HG03460 (cell line): ENCODE results near the gene CCSER1.

Source experiments
- ATAC-seq: cut with Tn5 transposase; IDR thresholded peaks from one replicate; pipeline ENCODE4 v1.9.1; 2021; ENCODE audit not compliant: unreplicated experiment

The CCSER1 gene

DNA sequence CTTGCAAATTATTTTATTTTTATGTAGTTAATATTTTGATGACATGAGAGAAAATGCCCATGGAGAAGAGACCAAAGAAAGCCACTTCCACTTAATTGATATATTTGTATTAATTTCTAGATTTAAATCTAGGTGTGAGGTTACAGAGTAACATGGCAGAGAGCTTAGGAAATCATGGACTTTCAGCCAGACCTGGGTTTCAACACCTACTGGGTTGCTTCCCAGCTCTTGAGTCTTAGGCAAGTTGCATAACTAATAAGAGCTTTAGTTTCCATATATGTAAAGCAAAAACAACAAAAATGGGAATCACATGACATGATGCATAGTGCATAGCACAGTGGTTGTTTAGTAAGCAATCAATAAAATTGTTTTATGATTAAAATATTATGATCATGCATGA is 413.3 kb downstream of the CCSER1 start:
- ATAC-seq: no peak

DNA sequence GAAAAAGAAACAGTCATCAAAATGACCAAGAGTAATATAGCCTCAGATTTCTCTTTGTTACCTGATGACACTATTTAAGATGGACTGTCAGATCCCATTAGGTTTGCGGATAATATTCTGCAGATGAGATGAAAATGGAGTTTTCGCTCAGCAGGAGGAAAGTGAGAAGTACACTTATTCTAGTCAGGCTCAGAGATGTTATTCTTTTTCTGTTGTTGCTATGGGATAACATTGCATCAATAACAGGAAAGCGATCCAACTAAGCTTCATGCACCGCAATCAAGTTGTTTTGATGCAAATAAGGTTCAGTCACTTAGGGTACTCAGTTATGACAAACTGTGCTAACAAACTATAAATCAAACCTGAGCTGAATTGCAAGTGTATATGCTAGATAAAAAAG is 415.0 kb downstream of the CCSER1 start:
- ATAC-seq: no peak

DNA sequence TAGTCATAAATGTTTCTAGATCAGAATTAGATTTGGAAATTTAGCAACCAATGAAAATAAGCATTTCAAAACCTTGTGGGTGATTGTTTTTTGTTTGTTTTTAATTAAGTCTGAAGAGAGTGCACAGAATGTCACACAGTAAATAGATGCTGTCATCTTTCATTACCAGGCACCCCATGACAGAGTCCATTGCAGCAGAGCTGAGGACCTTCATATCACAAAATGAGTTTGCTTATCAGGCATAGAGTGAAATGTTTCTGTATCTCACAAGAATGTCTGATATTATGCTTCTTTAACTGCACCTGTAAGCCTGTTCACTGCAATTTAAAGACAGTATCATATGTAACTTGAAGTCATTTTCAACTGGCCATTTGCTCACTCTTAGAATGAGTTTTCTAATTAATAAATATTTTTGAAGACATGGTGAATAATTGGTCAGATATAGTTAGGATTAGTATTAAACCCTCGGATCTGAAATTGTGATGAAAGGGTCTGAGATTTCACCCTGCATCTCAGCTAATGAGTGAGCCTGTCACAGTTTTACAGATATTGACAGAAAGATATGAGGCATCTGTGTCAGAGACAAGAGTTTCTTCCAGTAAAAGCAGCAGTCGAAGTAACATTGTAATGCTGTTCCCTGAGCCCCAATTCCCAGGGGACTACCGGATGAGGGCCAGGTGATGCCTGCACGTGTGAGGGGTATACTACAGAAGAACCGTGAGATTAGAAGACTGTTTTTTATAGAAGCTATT is 416.4 kb downstream of the CCSER1 start:
- ATAC-seq: no peak

DNA sequence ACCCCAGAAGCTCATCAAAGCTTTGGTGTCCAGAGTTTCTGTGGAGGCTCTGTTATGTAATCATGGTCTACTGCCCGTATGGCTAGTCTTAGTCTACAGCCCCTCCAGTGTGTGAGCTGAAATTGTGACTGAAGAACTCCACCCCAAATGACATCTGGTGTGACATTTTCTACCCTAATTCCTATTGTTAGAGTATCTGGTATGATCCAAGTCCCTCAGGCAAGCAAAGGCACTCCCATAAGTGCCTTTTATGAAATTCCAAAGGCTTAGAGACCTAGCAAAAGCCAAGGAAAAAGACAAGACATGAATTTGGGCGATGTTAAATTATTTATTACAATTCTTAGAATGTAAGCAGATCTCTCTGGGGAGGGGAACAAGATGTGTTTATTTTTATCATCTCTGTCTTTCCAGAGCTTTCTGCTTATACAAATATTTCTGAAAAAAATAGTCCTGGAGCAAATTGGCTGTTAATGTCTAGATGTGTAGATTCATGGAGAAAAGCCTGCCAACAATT is 417.4 kb downstream of the CCSER1 start:
- ATAC-seq: no peak

DNA sequence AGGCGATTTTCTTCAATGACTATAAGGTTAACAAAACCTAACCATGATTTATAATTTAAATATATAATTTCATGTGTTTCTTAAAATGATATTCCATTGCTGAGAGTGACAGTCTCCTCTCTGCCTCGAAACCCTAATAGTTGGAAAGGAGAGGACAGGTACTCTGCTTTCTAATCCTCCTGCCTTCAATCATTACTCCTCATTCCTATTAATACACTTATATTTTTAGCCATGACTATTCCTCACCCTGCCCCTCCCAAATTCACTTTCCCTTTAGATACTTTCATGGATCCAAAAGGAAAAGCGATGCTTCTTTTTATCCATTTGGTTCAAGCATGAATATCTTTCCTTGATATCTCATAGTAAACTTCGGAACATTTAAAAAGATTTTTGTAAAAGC is 418.2 kb downstream of the CCSER1 start:
- no peak for ATAC-seq

DNA sequence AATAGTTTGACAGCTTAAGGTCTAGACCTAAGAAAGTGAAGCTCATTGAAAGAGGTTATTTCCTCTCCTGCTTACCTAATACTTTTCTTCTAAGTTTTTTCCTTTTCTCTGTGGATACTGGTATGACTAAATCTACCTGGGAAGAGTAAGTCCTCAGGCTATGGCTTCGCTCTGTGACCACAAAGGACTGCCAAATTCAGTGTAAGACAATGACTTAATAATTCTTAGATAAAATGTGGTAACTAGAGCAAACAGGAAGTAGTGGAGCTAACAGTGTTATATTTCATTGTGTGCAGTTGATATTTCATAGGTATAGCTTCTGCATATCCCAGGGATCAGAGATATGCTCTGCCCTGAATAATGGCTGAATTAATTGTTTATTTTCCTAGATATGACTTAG is 418.9 kb downstream of the CCSER1 start:
- ATAC-seq: no peak

DNA sequence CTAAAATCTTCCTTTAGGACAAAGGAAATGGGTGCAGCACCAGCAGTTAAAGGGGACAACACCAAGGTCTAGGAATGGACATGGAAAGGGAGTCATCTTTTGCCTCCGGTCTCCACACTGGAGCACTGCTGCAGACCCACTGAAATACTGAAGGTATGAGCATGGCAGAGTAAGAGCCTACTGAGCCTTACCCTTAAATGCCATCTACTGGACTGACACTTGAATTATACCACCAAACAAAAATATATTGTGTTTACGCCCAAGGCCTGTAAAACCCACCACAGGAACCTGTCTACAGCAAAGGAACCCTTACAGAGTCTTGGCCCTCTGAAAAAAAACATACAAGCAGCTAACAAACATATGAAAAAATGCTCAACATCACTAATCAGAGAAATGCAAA is 443.4 kb downstream of the CCSER1 start:
- ATAC-seq: no peak

DNA sequence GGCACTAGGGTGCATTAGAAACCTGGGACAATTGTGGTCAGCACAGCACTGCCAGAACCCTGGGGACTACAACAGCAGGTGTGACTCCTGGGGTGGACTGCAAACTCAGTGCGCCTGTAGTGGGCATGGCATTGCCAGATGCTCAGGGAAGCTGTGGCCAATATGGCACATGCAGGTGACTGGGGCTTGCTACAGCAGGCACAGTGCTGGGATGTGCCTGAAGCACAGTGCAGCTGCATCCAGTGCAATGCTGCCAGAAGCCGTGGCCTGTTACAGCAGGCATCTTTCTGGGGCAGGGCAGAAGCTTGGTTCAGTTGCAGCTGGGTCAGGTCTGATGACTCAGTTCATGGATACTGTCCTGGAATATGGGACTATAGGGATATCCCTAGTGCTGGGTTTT is 445.8 kb downstream of the CCSER1 start:
- no peak for ATAC-seq

DNA sequence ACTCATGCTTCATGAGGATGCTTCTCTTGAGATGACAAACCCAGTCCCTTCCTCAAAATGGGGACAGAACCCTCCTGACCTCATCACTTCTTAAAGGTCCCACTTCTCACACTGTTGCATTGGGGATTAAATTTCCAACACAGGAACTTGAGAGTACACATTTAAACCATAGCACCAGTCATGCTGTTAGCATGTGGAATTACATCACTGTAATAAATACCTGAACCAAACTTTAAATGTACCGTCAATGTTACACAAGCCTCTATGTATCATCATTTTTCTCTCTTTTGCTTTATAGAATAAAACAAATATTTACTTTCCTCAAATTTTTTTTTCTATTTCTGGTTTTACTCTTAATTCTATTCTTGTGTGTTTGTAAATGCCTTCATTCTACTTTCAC is 448.2 kb downstream of the CCSER1 start:
- ATAC-seq: no peak

DNA sequence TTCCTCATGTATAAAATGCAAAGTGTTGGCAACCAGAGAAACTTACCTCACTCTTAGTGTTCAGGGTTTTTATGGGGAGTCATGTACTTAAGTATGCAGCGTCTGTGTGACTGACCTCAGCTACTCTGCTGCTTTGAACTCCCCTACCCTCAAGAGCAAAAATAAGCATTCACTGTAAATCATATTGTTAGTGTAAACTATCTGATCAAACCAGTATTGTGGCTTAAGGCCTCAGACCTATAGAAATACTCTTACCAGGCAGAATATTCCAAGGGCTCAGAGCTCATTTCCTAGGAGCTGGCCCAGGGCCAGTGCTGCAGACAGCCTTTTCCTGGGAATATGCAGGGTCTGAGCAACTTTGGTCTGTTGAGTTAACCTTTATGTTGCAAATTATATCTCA is 453.1 kb downstream of the CCSER1 start:
- no peak for ATAC-seq

DNA sequence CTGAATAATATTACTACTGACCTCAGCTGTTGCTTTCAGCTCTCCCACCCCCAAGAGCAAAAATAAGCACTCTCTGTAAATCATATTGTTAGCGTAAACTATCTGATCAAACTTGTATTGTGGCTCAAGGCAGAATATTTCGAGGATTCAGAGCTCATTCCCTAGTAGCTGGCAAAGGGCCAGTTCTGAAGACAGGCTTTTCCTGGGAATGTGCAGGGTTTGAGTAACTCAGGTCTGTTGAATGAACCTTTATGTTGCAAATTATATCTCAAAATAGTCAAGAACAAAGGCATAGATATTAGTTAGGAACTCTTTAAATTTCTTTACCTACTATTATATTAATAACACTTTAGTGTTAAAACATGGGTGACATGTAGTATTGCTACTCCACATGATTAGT is 454.9 kb downstream of the CCSER1 start:
- ATAC-seq: no peak

DNA sequence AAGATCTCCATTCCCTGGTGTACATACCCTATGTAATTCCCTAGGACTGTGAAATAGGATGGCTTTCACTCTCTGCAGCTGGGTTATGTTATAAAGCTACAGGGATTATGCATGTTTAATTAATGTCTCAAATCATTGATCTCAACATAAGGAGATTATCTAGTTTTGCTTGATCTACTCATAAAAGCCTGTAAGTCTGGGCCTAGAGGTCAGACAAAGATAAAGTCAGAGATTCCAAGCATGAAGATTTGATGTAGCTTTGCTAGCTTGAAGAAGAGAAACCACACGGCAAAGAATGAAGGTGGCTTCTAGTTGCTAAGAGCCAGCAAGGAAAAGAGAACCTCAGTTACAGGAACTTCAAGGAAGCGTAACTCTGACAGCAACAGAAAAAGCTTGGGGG is 456.9 kb downstream of the CCSER1 start:
- no peak for ATAC-seq

DNA sequence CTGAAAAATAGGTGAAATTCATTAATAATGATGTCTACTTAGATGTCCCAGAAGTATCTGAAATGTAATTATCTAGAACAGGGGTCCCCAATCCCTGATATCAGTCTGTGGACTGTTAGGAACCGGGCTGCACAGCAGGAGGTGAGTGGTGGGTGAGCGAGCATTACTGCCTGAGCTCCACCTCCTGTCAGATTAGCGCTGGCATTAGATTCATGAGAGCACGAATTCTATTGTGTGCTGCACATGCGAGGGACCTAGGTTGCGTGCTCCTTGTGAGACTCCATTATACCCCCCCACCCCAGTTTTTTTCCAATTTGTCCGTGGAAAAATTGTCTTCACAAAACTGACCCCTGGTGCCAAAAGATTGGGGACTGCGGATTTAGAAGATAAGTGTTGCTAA is 458.8 kb downstream of the CCSER1 start:
- no peak for ATAC-seq

DNA sequence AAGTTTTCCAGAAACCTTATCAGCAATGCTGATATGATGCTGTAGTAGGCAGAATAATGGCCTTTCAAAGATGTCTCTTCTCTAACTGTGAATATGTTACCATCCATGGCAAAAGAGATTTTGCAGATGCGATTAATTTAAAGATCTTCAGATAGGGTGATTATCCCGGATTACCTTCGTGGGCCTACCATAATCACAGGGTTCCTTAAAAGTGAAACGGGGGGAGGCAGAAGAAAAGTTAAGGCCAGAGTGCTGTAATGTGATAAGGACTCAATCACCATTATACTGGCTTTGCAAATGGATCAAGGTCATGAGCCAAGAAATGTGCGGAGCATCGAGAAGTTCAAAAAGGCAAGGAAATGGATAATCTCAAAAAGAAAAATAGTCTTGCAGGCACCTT is 459.6 kb downstream of the CCSER1 start:
- no peak for ATAC-seq

DNA sequence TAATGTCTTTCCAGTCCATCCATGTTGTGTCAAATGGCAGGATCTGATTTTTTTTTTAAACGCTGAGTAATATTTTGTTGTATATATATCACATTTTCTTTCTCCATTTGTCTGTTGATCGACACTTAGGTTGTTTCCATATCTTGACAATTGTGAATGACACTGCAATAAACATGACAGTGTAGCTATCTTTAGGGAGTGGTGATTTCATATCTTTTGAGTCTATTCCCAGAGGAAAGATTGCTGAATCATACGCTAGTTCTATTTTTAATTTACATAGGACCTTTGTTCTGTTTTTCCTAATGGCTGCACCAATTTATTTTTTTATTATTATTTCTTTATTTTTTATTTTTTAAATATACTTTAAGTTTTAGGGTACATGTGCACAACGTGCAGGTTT is 470.7 kb downstream of the CCSER1 start:
- no peak for ATAC-seq

DNA sequence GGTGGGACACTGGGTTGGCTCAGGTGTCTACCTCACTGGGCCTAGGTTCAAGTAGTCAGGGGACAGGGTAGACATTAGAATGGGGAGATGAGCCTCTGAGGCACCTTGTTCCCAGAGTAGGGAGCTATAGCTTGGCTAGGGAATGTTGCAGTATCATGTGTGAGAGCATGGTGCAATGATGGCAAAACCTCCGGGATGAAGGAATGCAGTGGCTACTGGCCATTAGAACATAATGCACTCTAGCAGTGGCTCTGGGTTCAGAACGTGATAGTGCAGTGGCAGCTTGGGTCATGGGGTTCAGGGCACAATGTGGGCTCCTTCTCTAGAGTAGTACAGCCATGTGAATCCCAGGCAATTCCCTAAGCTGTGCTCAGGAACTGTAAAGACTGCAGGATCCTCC is 471.5 kb downstream of the CCSER1 start:
- no peak for ATAC-seq

DNA sequence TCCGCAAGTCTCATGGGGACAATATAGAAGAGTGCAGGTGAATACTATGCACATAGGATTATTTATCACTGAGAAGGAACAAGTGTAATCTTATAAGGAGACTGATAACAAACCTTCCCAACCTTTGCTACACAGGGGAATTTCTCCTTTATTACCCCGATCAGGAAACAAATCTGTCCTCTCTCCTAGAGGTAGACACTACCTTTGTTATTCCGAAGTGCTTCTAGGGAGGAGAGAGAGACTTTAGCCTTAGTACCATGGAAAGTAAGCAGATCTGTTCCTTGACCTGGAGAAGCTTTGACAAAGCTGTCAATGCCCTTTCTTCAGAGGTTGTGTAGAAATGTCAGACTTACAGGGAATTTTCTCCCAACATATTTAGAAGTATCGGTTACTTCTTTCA is 475.5 kb downstream of the CCSER1 start:
- ATAC-seq: no peak

DNA sequence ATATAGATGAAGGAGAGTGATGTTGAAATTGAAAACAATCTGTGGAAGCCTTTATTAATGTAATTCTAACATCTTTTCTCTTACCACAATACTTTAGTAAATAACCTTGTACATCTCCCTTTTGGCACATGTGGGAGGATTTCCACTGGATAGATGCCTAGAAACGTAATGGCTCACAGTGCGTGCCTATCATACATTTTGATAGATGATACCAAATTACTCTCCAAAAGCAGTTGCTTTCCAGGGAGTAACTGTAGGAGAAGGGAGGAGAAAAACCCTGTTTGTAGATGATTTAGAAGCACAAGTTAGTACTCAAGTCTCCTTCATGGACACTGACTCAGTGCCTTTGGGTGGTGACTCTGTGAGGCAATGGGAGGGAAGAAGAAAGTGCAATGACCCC is 476.3 kb downstream of the CCSER1 start:
- ATAC-seq: no peak

DNA sequence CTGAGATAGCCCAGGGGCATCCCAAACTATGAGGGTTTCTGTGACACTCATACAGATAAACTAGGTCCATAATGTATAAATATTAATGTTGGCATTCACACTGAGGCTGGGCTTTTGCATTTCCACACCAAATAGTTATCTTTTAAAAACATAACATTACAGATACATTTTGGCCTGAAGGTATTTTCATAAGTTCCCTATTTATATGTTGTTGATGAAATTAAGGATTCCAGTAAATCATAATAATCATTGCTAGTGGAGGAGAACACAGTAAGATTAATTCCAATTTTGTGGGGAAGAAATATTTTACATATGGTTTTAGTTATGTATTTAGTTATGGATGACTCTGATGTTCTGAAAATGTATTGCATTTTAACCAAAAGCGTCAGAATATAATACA is 479.6 kb downstream of the CCSER1 start:
- no peak for ATAC-seq

DNA sequence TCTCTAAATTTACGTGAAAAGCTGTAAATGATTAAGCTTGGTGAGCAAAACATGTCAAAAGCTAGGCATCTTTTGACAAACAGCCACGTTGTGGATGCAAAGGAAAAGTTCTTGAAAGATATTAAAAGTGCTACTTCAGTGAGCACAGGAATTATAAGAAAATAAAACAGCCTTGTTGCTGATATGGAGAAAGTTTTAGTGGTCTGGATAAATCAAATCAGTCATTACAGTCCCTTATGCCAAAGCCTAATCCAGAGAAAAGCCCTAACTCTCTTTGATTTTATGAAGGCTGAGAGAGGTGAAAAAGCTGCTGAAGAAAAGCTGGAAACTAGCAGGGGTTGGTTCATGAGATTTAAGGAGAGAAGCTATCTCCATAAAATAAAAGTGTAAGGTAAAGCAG is 487.2 kb downstream of the CCSER1 start:
- ATAC-seq: no peak

DNA sequence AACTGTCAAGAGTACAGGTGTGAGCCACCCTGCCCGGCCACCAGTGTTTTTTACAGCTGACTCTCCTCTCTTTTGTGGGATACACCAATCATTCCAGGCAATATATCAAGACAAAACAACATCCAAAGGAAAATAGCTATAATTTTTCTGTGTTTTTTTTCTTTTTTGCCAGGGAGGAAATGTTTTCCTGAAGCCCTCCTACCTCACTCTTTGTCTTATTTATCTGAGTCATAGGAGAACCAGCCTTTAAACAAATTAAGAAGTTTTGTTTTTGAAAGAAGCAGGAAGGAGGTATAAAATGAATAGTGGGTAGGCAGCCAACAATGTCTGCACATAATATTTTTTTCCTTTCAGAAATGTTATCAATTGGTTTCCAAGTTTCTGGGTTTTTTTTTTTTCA is 493.9 kb downstream of the CCSER1 start:
- ATAC-seq: no peak

DNA sequence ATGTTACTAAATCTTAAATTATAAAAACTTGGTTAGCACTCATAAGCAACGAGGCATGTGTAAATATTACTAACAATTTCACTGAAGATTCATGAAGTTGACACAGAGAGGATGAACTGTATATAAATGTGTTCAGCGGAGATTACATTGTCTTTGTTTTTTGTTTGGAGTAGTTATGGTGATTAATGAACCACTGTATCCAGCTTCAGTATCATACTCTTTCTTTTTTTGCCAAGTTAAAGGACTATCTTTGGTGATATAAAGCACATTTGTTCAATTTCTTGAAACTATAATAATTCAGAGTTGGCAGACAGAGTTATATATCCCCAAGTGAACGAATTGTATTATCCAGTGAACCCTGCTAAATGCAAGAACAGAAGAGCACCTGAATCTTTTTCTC is 497.6 kb downstream of the CCSER1 start:
- ATAC-seq: no peak

DNA sequence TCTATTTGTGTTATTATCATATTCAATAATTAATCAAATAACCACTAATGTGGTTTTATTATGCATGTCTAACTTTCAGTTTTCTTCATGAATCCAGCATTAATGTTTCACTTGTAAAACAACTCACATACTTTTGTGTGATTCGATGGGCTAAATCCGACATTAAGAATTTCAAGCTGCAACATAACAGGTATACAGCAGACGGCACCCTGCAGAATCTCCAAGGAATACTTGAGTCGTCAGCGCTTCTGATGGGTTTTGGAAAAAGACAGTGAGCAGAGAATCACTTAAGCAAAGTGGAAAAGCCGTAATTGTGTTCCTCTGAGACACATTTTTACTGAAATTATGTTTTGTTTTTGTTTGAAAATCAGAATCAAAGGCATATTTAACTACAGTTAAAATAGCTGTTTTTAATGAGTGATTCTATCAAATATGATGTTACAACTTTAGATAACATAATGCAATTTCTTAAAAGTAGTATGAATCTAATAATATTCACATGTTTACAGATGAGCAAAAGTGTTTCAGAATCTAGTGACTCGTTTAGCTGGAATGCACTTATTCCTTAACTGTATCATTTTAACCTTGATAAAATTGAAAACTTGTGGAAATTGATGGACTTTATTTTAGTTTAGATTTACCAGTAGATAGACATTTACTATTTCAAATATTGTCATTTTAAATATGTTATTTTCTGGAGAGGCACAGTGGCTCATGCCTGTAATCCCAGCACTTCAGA is 514.8 kb downstream of the CCSER1 start:
- ATAC-seq: no peak
